Esophagus squamous epithelium (tissue), 4 donors: Measurements from ENCODE around the gene RIMBP2.

Source experiments
- CTCF ChIP-seq, 6 experiments: fragments of 450-650 bp in 4 of 6; fragments of 200-600 bp in 2 of 6; sonication (generic) in 2 of 6; IDR thresholded peaks; one replicate each; pipeline ENCODE4 v1.5.1; 2016 to 2019; ENCODE audit warnings: antibody characterized with exemption in 6 of 6, mild to moderate bottlenecking in 4 of 6, moderate library complexity in 4 of 6
- POLR2A ChIP-seq, 4 donors: fragments of 450-650 bp; IDR thresholded peaks; one replicate each; pipeline ENCODE4 v1.6.1; 2017; ENCODE audit warnings: antibody characterized with exemption in 4 of 4, mild to moderate bottlenecking in 4 of 4, moderate library complexity in 3 of 4

- no peak for TF ChIP-seq CTCF (IDR thresholded peaks at IDR 0.05)
- TF ChIP-seq POLR2A (IDR thresholded peaks at IDR 0.05), result no peak
Observed at GRCh38 chr12:130384234-130384633, 331.9 kb downstream of the RIMBP2 start.
